Trophoblast cell (in vitro differentiated cells and primary cell): Measurements from ENCODE around the gene PLK3.

ENCODE experiments used
- DNase-seq, 2 donors: peaks; one replicate each; pipeline ENCODE4 v3.0.0-alpha.2; 2016
- H2AFZ ChIP-seq: 2 replicates; pipeline ENCODE4 v1.6.1; 2013; ENCODE audit warnings: low read length, moderate library complexity, mild to moderate bottlenecking; ENCODE audit not compliant: insufficient read depth, poor library complexity
- H2AK5ac ChIP-seq: 2 replicates; pipeline ENCODE4 v1.6.1; 2013; ENCODE audit warnings: mild to moderate bottlenecking, low read length
- H2BK120ac ChIP-seq: 2 replicates; pipeline ENCODE4 v1.6.1; 2013; ENCODE audit warnings: low read length, mild to moderate bottlenecking, moderate library complexity; ENCODE audit not compliant: insufficient read depth, poor library complexity
- H2BK12ac ChIP-seq: 2 replicates; pipeline ENCODE4 v1.6.1; 2013; ENCODE audit warnings: mild to moderate bottlenecking, low read length, moderate library complexity
- H2BK5ac ChIP-seq: 2 replicates; pipeline ENCODE4 v1.6.1; 2013; ENCODE audit warnings: low read length, low read depth, moderate library complexity, mild to moderate bottlenecking; ENCODE audit not compliant: poor library complexity
- H3K14ac ChIP-seq: 2 replicates; pipeline ENCODE4 v1.6.1; 2013; ENCODE audit warnings: mild to moderate bottlenecking, low read length
- H3K18ac ChIP-seq: 2 replicates; pipeline ENCODE4 v1.6.1; 2013; ENCODE audit warnings: mild to moderate bottlenecking, low read length
- H3K23ac ChIP-seq: 2 replicates; pipeline ENCODE4 v1.6.1; 2013; ENCODE audit warnings: low read length
- H3K27ac ChIP-seq: 2 replicates; pipeline ENCODE4 v1.5.1; 2013; ENCODE audit warnings: low read depth, mild to moderate bottlenecking, inconsistent platforms, low read length, moderate library complexity
- H3K27me3 ChIP-seq: 2 replicates; pipeline ENCODE4 v1.6.1; 2013; ENCODE audit warnings: inconsistent platforms, mild to moderate bottlenecking, low read length, moderate library complexity; ENCODE audit not compliant: insufficient read depth
- H3K36me3 ChIP-seq, 2 experiments: 1 replicate in 1 of 2; 2 replicates in 1 of 2; pipeline ENCODE4 v1.6.1; 2013; ENCODE audit warnings: low read length in 2 of 2, mild to moderate bottlenecking in 2 of 2, moderate library complexity in 1 of 2; ENCODE audit not compliant: insufficient read depth in 2 of 2, control insufficient read depth in 1 of 2
- H3K4ac ChIP-seq: 2 replicates; pipeline ENCODE4 v1.6.1; 2013; ENCODE audit warnings: low read depth, mild to moderate bottlenecking, low read length, moderate library complexity
- H3K4me1 ChIP-seq, 2 experiments: 1 replicate in 1 of 2; 2 replicates in 1 of 2; pipeline ENCODE4 v1.6.1; 2013; ENCODE audit warnings: low read length in 2 of 2, mild to moderate bottlenecking in 2 of 2, moderate library complexity in 1 of 2; ENCODE audit not compliant: insufficient read depth in 2 of 2, control insufficient read depth in 1 of 2
- H3K4me2 ChIP-seq: 2 replicates; pipeline ENCODE4 v1.6.1; 2013; ENCODE audit warnings: inconsistent platforms, mild to moderate bottlenecking, low read length, moderate library complexity
- H3K4me3 ChIP-seq: 2 replicates; pipeline ENCODE4 v1.5.1; 2013; ENCODE audit warnings: mild to moderate bottlenecking, low read depth, low read length, inconsistent platforms
- H3K79me1 ChIP-seq: one replicate; pipeline ENCODE4 v1.6.1; 2013; ENCODE audit warnings: low read length
- H3K79me2 ChIP-seq: 2 replicates; pipeline ENCODE4 v1.6.1; 2013; ENCODE audit warnings: low read length, mild to moderate bottlenecking; ENCODE audit not compliant: control insufficient read depth, insufficient read depth, poor library complexity
- H3K9ac ChIP-seq: 2 replicates; pipeline ENCODE4 v1.6.1; 2013; ENCODE audit warnings: mild to moderate bottlenecking, low read length
- H3K9me3 ChIP-seq: 2 replicates; pipeline ENCODE4 v1.6.1; 2013; ENCODE audit warnings: low read depth, mild to moderate bottlenecking, control low read depth, inconsistent platforms, low read length; ENCODE audit not compliant: insufficient read depth
- H4K12ac ChIP-seq: 2 replicates; pipeline ENCODE4 v1.6.1; 2013; ENCODE audit warnings: low read depth, mild to moderate bottlenecking, low read length, moderate library complexity
- H4K8ac ChIP-seq: 2 replicates; pipeline ENCODE4 v1.6.1; 2013; ENCODE audit warnings: low read depth, mild to moderate bottlenecking, low read length, moderate library complexity
- H4K91ac ChIP-seq: one replicate; pipeline ENCODE4 v1.6.1; 2013; ENCODE audit warnings: low read depth, mild to moderate bottlenecking, low read length, moderate library complexity
- WGBS: extraction: QIAGEN DNeasy Blood & Tissue Kit; methylation state at CpG from one replicate; pipeline ENCODE4 v1.1.7; 2013; ENCODE audit warnings: missing lambda C conversion rate; ENCODE audit not compliant: insufficient read length, insufficient coverage; ENCODE audit errors: extremely low coverage; 5-methylcytosine and 5-hydroxymethylcytosine counted together

The PLK3 gene

GRCh38 chr1:44808063-44808937, 8.1 kb downstream of the PLK3 start, which contains the start of gene BTBD19:
TSS of gene BTBD19 (plus strand) at chr1:44808523. CDS start at chr1:44808821, 298 bp downstream.
- H3K9me3 ChIP-seq = no peaks in the 10 kb centered on the region
- H3K4me3 ChIP-seq = peak within 1 kb of the TSS; percentile 50
- peaks cover 66 to 67% of the 10 kb centered on the region in 2 experiments for H3K4me1 ChIP-seq
- WGBS = no CpG with 5 or more reads among the region's 23 CpGs
- peak within 1 kb of the TSS; percentile 96 for H4K91ac ChIP-seq
- DNase-seq = peak; percentile 78 to 84
- peaks cover 33 to 39% of the 10 kb centered on the region in 2 experiments for H3K36me3 ChIP-seq
- peaks cover 54% of the 10 kb centered on the region for H3K79me1 ChIP-seq
- peak within 1 kb of the TSS; percentile 80 for H2BK120ac ChIP-seq
- H3K18ac ChIP-seq = peak within 1 kb of the TSS; percentile 92
- H2BK5ac ChIP-seq = peak within 1 kb of the TSS; percentile 91
- H3K79me2 ChIP-seq = peaks cover 21% of the 10 kb centered on the region
- H2AK5ac ChIP-seq = peak within 1 kb of the TSS; percentile 98
- H3K14ac ChIP-seq = peak within 1 kb of the TSS; percentile 89
- peak within 1 kb of the TSS; percentile 86 for H4K8ac ChIP-seq
- H4K12ac ChIP-seq = peak within 1 kb of the TSS; percentile 71
- H2BK12ac ChIP-seq = peak within 1 kb of the TSS; percentile 96
- H3K4ac ChIP-seq = peak within 1 kb of the TSS; percentile 93
- H3K9ac ChIP-seq = peak within 1 kb of the TSS; percentile 66
- H3K27ac ChIP-seq = peak within 1 kb of the TSS; percentile 98
- H3K23ac ChIP-seq = no peak within 1 kb of the TSS
- H2AFZ ChIP-seq = peak within 1 kb of the TSS; percentile 53
- peak within 1 kb of the TSS; percentile 54 for H3K4me2 ChIP-seq
- H3K27me3 ChIP-seq = no peaks in the 10 kb centered on the region

- Histone ChIP-seq H3K18ac (peak overlapping the region; percentile 92), H2BK5ac (peak overlapping the region; percentile 91), H2AK5ac (peak overlapping the region; percentile 98), H3K4ac (peak overlapping the region; percentile 93), H4K12ac (peak overlapping the region; percentile 71), H2AFZ (peak overlapping the region; percentile 53), H4K8ac (peak overlapping the region; percentile 86), H3K14ac (peak overlapping the region; percentile 89), H3K4me3 (peak overlapping the region; percentile 50), H3K4me2 (peak overlapping the region; percentile 54), H2BK12ac (peak overlapping the region; percentile 96), H3K23ac (no peak overlapping the region), H3K4me1 (peaks cover 68 to 70% of the 10 kb centered on the region in 2 experiments), H3K79me1 (peaks cover 58% of the 10 kb centered on the region), H3K9ac (peak overlapping the region; percentile 66), H2BK120ac (peak overlapping the region; percentile 80), H3K27me3 (no peaks in the 10 kb centered on the region), H3K36me3 (peaks cover 28 to 31% of the 10 kb centered on the region in 2 experiments), H3K9me3 (no peaks in the 10 kb centered on the region), H3K79me2 (peaks cover 23% of the 10 kb centered on the region), H3K27ac (peak overlapping the region; percentile 98), H4K91ac (peak overlapping the region; percentile 96)
- DNase-seq = peak; percentile 33 to 42
- WGBS = no CpG with 5 or more reads among the region's 6 CpGs
Observed at GRCh38 chr1:44808938-44809917, 9.1 kb downstream of the PLK3 start.

- peak overlapping the region; percentile 13 for H2BK120ac ChIP-seq
- no peak overlapping the region for H3K4me2 ChIP-seq
- H3K14ac ChIP-seq = peak overlapping the region; percentile 41
- no peak overlapping the region for H3K9ac ChIP-seq
- peaks cover 58% of the 10 kb centered on the region for H3K79me1 ChIP-seq
- no peak overlapping the region for H3K4me3 ChIP-seq
- H3K9me3 ChIP-seq = no peaks in the 10 kb centered on the region
- H2AK5ac ChIP-seq = peak overlapping the region; percentile 45
- peak in 1 of 2 donors; percentile 0 for DNase-seq
- peak overlapping the region; percentile 2 for H2AFZ ChIP-seq
- peak overlapping the region; percentile 61 for H2BK12ac ChIP-seq
- H3K4me1 ChIP-seq = peaks cover 75% of the 10 kb centered on the region in 2 experiments
- no peaks in the 10 kb centered on the region for H3K27me3 ChIP-seq
- H4K12ac ChIP-seq = no peak overlapping the region
- no peak overlapping the region for H2BK5ac ChIP-seq
- H3K4ac ChIP-seq = no peak overlapping the region
- peak overlapping the region; percentile 0 for H4K8ac ChIP-seq
- peak overlapping the region; percentile 92 for H3K18ac ChIP-seq
- H3K79me2 ChIP-seq = peaks cover 23% of the 10 kb centered on the region
- H3K23ac ChIP-seq = no peak overlapping the region
- H3K27ac ChIP-seq = no peak overlapping the region
- peaks cover 21 to 24% of the 10 kb centered on the region in 2 experiments for H3K36me3 ChIP-seq
- peak overlapping the region; percentile 64 for H4K91ac ChIP-seq
- no CpG with 5 or more reads among the region's 12 CpGs for WGBS
Observed at GRCh38 chr1:44810101-44810761, 10.1 kb downstream of the PLK3 start.
